ENCODE results near the gene MFAP1. TPM values are rescaled to one million over a fixed set of nuclear protein-coding genes. Genes with fewer than 3 reads are reported as not detected.

Gene MFAP1
- total RNA-seq, 1 donor from 2014 or later = 29.2 TPM

DNA sequence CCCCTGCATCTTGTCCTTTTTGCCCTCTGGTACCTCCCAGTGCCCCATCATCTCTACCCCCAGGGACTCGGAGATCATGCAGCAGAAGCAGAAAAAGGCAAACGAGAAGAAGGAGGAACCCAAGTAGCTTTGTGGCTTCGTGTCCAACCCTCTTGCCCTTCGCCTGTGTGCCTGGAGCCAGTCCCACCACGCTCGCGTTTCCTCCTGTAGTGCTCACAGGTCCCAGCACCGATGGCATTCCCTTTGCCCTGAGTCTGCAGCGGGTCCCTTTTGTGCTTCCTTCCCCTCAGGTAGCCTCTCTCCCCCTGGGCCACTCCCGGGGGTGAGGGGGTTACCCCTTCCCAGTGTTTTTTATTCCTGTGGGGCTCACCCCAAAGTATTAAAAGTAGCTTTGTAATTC, 30.8 kb downstream of the MFAP1 start:
- TF ChIP-seq, protein P1, sequence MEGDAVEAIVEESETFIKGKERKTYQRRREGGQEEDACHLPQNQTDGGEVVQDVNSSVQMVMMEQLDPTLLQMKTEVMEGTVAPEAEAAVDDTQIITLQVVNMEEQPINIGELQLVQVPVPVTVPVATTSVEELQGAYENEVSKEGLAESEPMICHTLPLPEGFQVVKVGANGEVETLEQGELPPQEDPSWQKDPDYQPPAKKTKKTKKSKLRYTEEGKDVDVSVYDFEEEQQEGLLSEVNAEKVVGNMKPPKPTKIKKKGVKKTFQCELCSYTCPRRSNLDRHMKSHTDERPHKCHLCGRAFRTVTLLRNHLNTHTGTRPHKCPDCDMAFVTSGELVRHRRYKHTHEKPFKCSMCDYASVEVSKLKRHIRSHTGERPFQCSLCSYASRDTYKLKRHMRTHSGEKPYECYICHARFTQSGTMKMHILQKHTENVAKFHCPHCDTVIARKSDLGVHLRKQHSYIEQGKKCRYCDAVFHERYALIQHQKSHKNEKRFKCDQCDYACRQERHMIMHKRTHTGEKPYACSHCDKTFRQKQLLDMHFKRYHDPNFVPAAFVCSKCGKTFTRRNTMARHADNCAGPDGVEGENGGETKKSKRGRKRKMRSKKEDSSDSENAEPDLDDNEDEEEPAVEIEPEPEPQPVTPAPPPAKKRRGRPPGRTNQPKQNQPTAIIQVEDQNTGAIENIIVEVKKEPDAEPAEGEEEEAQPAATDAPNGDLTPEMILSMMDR (IDR thresholded peaks at IDR 0.05; ENCODE audit: partially characterized antibody, unreplicated experiment) = no peak
- H3K27me3 Mint-ChIP-seq (ENCODE audit: unreplicated experiment) = peaks cover 4% of the 10 kb centered on the region
- peak overlapping the region; percentile 97 for H3K27ac Mint-ChIP-seq (ENCODE audit: unreplicated experiment)
- peaks cover 16% of the 10 kb centered on the region for H3K9me3 Mint-ChIP-seq (ENCODE audit: unreplicated experiment)
- no peak for DNase-seq
- peak overlapping the region; percentile 87 for H3K4me3 Mint-ChIP-seq (ENCODE audit: unreplicated experiment)
- peaks cover 21% of the 10 kb centered on the region for H3K4me1 Mint-ChIP-seq (ENCODE audit: low read depth, unreplicated experiment)
- peaks cover 10% of the 10 kb centered on the region for H3K36me3 Mint-ChIP-seq (ENCODE audit: unreplicated experiment)

DNA sequence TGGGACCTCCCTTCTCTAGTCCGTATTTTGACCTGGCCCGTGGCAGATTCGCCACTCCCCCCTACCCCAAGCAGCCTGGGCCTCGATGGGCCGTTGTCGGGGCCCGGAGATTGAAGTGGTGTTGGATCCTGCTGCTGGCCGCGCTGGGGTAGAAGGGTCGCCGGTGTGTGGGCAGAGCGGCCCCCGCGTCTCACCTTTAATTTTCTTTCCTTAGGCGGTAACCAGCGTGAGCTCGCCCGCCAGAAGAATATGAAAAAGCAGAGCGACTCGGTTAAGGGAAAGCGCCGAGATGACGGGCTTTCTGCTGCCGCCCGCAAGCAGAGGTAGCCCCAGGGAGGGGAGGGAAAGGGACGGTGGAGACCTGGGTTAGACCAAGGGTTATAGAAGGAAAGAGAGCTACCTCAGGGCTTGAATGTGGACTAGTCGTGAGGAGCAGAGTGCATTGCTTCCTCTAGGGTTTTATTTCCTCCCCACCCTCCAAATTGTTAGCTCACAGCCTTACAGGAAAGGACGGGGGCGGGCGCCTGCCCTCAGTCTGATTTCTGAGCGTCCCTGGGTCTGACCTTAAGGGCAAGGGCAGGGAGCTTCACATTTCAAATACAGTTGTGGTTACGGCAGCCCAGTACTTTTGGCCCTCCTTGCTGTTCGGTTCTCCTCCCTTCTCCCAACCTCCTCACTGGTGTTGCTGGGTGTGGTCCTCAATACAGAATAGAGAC, 31.6 kb downstream of the MFAP1 start:
- TF ChIP-seq, protein P1 (IDR thresholded peaks at IDR 0.05; ENCODE audit: partially characterized antibody, unreplicated experiment) = no peak
- no peak for DNase-seq
- Mint-ChIP-seq H3K4me3 (ENCODE audit: unreplicated experiment) (peak overlapping the region; percentile 87), H3K9me3 (ENCODE audit: unreplicated experiment) (peaks cover 16% of the 10 kb centered on the region), H3K27me3 (ENCODE audit: unreplicated experiment) (peaks cover 4% of the 10 kb centered on the region), H3K36me3 (ENCODE audit: unreplicated experiment) (peaks cover 6% of the 10 kb centered on the region), H3K27ac (ENCODE audit: unreplicated experiment) (peak overlapping the region; percentile 97), H3K4me1 (ENCODE audit: low read depth, unreplicated experiment) (peaks cover 17% of the 10 kb centered on the region)

DNA sequence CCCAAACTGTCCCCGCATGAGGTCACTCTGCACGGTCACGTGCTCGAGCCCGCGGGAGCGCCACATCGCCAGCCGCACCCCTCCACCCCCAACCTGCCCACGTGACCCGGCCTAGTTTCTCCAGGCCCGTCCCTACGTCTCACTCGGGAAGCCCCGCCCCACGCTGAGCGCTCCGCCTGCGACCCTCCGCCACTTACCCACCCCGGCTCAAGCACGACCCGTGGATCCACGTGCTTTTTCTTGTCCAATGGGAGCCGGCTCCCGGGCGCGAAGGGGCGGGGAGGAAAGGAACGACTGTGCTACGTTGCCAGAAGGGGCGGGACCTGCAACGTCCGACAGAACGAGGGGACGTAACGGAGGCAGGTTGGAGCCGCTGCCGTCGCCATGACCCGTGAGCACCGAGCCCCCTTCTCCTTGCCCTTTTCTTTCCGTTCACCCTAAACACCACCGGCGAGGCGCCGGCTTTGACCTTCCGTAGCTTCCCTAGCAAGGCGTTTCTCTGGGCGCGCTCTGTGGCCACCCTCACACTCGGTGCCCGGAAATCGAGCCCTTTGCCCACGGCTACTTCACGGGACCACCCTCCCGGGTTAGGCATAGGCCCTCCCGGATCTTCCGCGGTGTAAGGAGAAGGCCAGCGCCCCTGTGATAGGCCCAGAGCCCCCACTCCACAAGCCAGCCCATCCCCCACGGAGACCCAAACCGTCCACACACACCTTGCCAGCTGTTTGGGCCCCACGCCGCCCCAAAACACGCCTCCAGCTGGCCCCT, 32.3 kb downstream of the MFAP1 start, which contains the start of gene SERF2:
Gene SERF2, plus strand, starts transcription at position 328 of the 768 bp plus-strand sequence. Its CDS starts 57 bp downstream, at position 385.
- TF ChIP-seq, protein P1 (IDR thresholded peaks at IDR 0.05; ENCODE audit: partially characterized antibody, unreplicated experiment) = no peak
- Mint-ChIP-seq H3K4me1 (ENCODE audit: low read depth, unreplicated experiment) (peaks cover 17% of the 10 kb centered on the region), H3K36me3 (ENCODE audit: unreplicated experiment) (peaks cover 6% of the 10 kb centered on the region), H3K27ac (ENCODE audit: unreplicated experiment) (peak within 1 kb of the TSS; percentile 97), H3K9me3 (ENCODE audit: unreplicated experiment) (peaks cover 16% of the 10 kb centered on the region), H3K27me3 (ENCODE audit: unreplicated experiment) (peaks cover 4% of the 10 kb centered on the region), H3K4me3 (ENCODE audit: unreplicated experiment) (peak within 1 kb of the TSS; percentile 87)
- peak; percentile 100 for DNase-seq

DNA sequence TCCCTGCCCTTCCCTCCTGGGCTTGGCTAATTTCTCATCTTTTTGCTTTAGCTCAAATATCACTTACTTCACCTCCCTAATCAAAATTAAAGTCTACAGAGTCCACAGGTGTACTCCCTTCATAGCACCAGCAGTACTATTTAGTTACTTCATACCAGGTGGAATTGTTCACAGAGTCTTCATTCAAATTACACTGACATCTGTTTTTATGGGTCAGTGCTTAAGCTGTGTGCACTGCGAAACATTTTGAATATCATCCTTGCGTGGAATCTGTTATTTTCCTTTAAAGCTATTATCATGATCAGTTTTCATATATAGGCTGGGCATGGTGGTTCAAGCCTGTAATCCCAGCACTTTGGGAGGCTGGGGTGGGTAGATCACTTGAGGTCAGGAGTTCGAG, 35.1 kb downstream of the MFAP1 start:
- TF ChIP-seq, protein P1 (IDR thresholded peaks at IDR 0.05; ENCODE audit: partially characterized antibody, unreplicated experiment) = no peak
- H3K9me3 Mint-ChIP-seq (ENCODE audit: unreplicated experiment) = peaks cover 14% of the 10 kb centered on the region
- H3K4me1 Mint-ChIP-seq (ENCODE audit: low read depth, unreplicated experiment) = peaks cover 14% of the 10 kb centered on the region
- peaks cover 4% of the 10 kb centered on the region for H3K27me3 Mint-ChIP-seq (ENCODE audit: unreplicated experiment)
- peaks cover 4% of the 10 kb centered on the region for H3K36me3 Mint-ChIP-seq (ENCODE audit: unreplicated experiment)
- H3K4me3 Mint-ChIP-seq (ENCODE audit: unreplicated experiment) = no peak overlapping the region
- H3K27ac Mint-ChIP-seq (ENCODE audit: unreplicated experiment) = no peak overlapping the region
- DNase-seq = no peak

DNA sequence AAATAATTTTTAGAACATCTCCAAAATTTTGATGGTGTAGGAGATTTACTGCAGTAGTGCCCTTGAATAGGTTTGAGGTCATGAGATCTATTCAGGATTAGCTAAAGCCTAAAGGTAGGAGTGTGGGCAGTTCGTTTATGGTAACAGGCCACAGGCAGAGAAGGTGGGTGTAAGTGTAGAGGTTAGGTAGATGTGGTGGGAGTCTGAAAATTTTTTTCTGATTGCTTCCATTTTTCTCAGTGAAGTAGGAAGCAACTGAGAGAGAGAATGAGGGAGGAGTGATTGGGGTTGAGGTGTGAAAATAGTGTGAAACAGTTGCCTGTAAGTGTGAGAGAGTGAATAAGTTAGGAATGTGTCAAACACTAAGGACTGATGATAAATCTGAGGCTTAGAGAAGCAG, 45.5 kb downstream of the MFAP1 start:
- no peak for DNase-seq
- H3K27me3 Mint-ChIP-seq (ENCODE audit: unreplicated experiment) = no peaks in the 10 kb centered on the region
- peaks cover 4% of the 10 kb centered on the region for H3K9me3 Mint-ChIP-seq (ENCODE audit: unreplicated experiment)
- no peak overlapping the region for H3K4me3 Mint-ChIP-seq (ENCODE audit: unreplicated experiment)
- H3K36me3 Mint-ChIP-seq (ENCODE audit: unreplicated experiment) = no peaks in the 10 kb centered on the region
- no peak overlapping the region for H3K27ac Mint-ChIP-seq (ENCODE audit: unreplicated experiment)
- no peaks in the 10 kb centered on the region for H3K4me1 Mint-ChIP-seq (ENCODE audit: low read depth, unreplicated experiment)
- TF ChIP-seq, protein P1 (IDR thresholded peaks at IDR 0.05; ENCODE audit: partially characterized antibody, unreplicated experiment) = no peak

All from glutamatergic neuron (in vitro differentiated cells).